Measurements from ENCODE around the gene ADGRF3.

ADGRF3 gene

GRCh38 chr2:26318950-26319349, 27.6 kb downstream of the ADGRF3 start:
- no peak overlapping the region for H2AFZ ChIP-seq (ENCODE audit: low read length)
- no peak for TF ChIP-seq EZH2 (optimal IDR thresholded peaks at IDR 0.05; ENCODE audit: low read depth, low read length)
- H4K20me1 ChIP-seq (ENCODE audit: insufficient read depth, low read length): no peaks in the 10 kb centered on the region
- H3K79me2 ChIP-seq (ENCODE audit: low read length): no peaks in the 10 kb centered on the region
- no peaks in the 10 kb centered on the region for H3K9me3 ChIP-seq (replicated peaks; ENCODE audit: insufficient read depth, low read length)
- H3K4me3 ChIP-seq (ENCODE audit: low read length): no peak overlapping the region
- H3F3A ChIP-seq (ENCODE audit: insufficient read depth, low read length): no peaks in the 10 kb centered on the region
- H3K9ac ChIP-seq (ENCODE audit: low read length): no peak overlapping the region
- H3K9me2 ChIP-seq (replicated peaks; ENCODE audit: insufficient read depth, low read length): no peaks in the 10 kb centered on the region
- no peak overlapping the region for H3K27ac ChIP-seq (ENCODE audit: low read length)
- no peaks in the 10 kb centered on the region for H3K36me3 ChIP-seq (replicated peaks; ENCODE audit: insufficient read depth, low read length)
- H3K4me1 ChIP-seq (ENCODE audit: low read length): peaks cover 13% of the 10 kb centered on the region; the same call in 1 of the 2 replicates
- DNase-seq: no peak
- H3K27me3 ChIP-seq (replicated peaks; ENCODE audit: insufficient read depth, low read length): no peaks in the 10 kb centered on the region
- no peak overlapping the region for H3K4me2 ChIP-seq (ENCODE audit: low read depth, low read length)

GRCh38 chr2:26317377-26318105, 29.0 kb downstream of the ADGRF3 start:
- H3K27me3 ChIP-seq (replicated peaks; ENCODE audit: insufficient read depth, low read length): no peaks in the 10 kb centered on the region
- H3K27ac ChIP-seq (ENCODE audit: low read length): no peak overlapping the region
- H3K4me3 ChIP-seq (ENCODE audit: low read length): no peak overlapping the region
- peaks cover 13% of the 10 kb centered on the region; the same call in 1 of the 2 replicates for H3K4me1 ChIP-seq (ENCODE audit: low read length)
- TF ChIP-seq EZH2phosphoT487 (IDR thresholded peaks at IDR 0.05; ENCODE audit: low read length): no peak
- no peak for TF ChIP-seq EZH2 (optimal IDR thresholded peaks at IDR 0.05; ENCODE audit: low read depth, low read length)
- TF ChIP-seq CTCF (IDR thresholded peaks at IDR 0.05; ENCODE audit: low read length): no peak
- no peaks in the 10 kb centered on the region for H3K9me3 ChIP-seq (replicated peaks; ENCODE audit: insufficient read depth, low read length)
- H3K79me2 ChIP-seq (ENCODE audit: low read length): no peaks in the 10 kb centered on the region
- H3K36me3 ChIP-seq (replicated peaks; ENCODE audit: insufficient read depth, low read length): no peaks in the 10 kb centered on the region
- H3F3A ChIP-seq (ENCODE audit: insufficient read depth, low read length): no peaks in the 10 kb centered on the region
- H3K9ac ChIP-seq (ENCODE audit: low read length): no peak overlapping the region
- H3K9me2 ChIP-seq (replicated peaks; ENCODE audit: insufficient read depth, low read length): no peaks in the 10 kb centered on the region
- H2AFZ ChIP-seq (ENCODE audit: low read length): no peak overlapping the region
- DNase-seq: no peak
- no peaks in the 10 kb centered on the region for H4K20me1 ChIP-seq (ENCODE audit: insufficient read depth, low read length)
- no peak overlapping the region for H3K4me2 ChIP-seq (ENCODE audit: low read depth, low read length)

- DNase-seq: no peak
- Histone ChIP-seq H3K27me3 (replicated peaks; ENCODE audit: insufficient read depth, low read length) (no peaks in the 10 kb centered on the region), H3K79me2 (ENCODE audit: low read length) (no peaks in the 10 kb centered on the region), H3K4me1 (ENCODE audit: low read length) (peaks cover 13% of the 10 kb centered on the region; the same call in 1 of the 2 replicates), H3K36me3 (replicated peaks; ENCODE audit: insufficient read depth, low read length) (no peaks in the 10 kb centered on the region), H4K20me1 (ENCODE audit: insufficient read depth, low read length) (no peaks in the 10 kb centered on the region), H3K9ac (ENCODE audit: low read length) (no peak overlapping the region), H2AFZ (ENCODE audit: low read length) (no peak overlapping the region), H3K9me3 (replicated peaks; ENCODE audit: insufficient read depth, low read length) (no peaks in the 10 kb centered on the region), H3K4me3 (ENCODE audit: low read length) (no peak overlapping the region), H3F3A (ENCODE audit: insufficient read depth, low read length) (no peaks in the 10 kb centered on the region), H3K4me2 (ENCODE audit: low read depth, low read length) (no peak overlapping the region), H3K9me2 (replicated peaks; ENCODE audit: insufficient read depth, low read length) (no peaks in the 10 kb centered on the region), H3K27ac (ENCODE audit: low read length) (no peak overlapping the region)
- no peak for TF ChIP-seq CTCF (IDR thresholded peaks at IDR 0.05; ENCODE audit: low read length)
- no peak for TF ChIP-seq EZH2phosphoT487 (IDR thresholded peaks at IDR 0.05; ENCODE audit: low read length)
- TF ChIP-seq EZH2 (optimal IDR thresholded peaks at IDR 0.05; ENCODE audit: low read depth, low read length): no peak
Measured at GRCh38 chr2:26316845-26317244, 29.7 kb downstream of the ADGRF3 start.

GRCh38 chr2:26316041-26316440, 30.5 kb downstream of the ADGRF3 start:
- H3F3A ChIP-seq (ENCODE audit: insufficient read depth, low read length): no peaks in the 10 kb centered on the region
- peak overlapping the region; percentile 22; the same call in 1 of the 2 replicates for H2AFZ ChIP-seq (ENCODE audit: low read length)
- TF ChIP-seq CTCF (IDR thresholded peaks at IDR 0.05; ENCODE audit: low read length) (peak; percentile 63), EZH2phosphoT487 (IDR thresholded peaks at IDR 0.05; ENCODE audit: low read length) (no peak)
- no peaks in the 10 kb centered on the region for H3K36me3 ChIP-seq (replicated peaks; ENCODE audit: insufficient read depth, low read length)
- no peak overlapping the region for H3K9ac ChIP-seq (ENCODE audit: low read length)
- no peaks in the 10 kb centered on the region for H3K9me3 ChIP-seq (replicated peaks; ENCODE audit: insufficient read depth, low read length)
- peaks cover 13% of the 10 kb centered on the region; the same call in 1 of the 2 replicates for H3K4me1 ChIP-seq (ENCODE audit: low read length)
- no peak overlapping the region for H3K4me3 ChIP-seq (ENCODE audit: low read length)
- H3K79me2 ChIP-seq (ENCODE audit: low read length): no peaks in the 10 kb centered on the region
- H3K27me3 ChIP-seq (replicated peaks; ENCODE audit: insufficient read depth, low read length): no peaks in the 10 kb centered on the region
- H3K27ac ChIP-seq (ENCODE audit: low read length): no peak overlapping the region
- DNase-seq: peak; percentile 70
- no peaks in the 10 kb centered on the region for H4K20me1 ChIP-seq (ENCODE audit: insufficient read depth, low read length)
- no peak overlapping the region for H3K4me2 ChIP-seq (ENCODE audit: low read depth, low read length)
- no peaks in the 10 kb centered on the region for H3K9me2 ChIP-seq (replicated peaks; ENCODE audit: insufficient read depth, low read length)
